ENCODE results near the gene HEMK1.

The HEMK1 gene

DNA sequence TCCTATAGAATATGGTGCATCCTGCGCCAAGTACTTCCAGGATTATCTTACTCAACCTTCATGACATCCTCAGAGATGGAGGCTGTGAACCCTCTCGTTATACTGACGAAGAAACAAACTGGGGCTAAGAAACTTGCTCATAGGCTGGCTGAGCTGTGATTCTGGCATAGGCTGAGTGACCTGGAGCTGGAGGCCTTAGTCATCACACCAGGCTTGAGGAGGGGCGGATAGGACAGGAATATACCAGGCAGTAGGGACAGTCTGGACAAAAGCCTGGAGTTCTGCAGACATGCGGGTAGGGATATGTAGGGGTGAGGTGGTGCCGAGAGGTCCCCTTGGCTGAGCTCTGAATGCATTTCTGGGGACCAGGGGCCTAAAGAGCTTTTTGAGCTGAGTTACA lies 18.1 kb downstream of the HEMK1 start:
- H3K27ac ChIP-seq = no peak overlapping the region
- TF ChIP-seq, protein P1, sequence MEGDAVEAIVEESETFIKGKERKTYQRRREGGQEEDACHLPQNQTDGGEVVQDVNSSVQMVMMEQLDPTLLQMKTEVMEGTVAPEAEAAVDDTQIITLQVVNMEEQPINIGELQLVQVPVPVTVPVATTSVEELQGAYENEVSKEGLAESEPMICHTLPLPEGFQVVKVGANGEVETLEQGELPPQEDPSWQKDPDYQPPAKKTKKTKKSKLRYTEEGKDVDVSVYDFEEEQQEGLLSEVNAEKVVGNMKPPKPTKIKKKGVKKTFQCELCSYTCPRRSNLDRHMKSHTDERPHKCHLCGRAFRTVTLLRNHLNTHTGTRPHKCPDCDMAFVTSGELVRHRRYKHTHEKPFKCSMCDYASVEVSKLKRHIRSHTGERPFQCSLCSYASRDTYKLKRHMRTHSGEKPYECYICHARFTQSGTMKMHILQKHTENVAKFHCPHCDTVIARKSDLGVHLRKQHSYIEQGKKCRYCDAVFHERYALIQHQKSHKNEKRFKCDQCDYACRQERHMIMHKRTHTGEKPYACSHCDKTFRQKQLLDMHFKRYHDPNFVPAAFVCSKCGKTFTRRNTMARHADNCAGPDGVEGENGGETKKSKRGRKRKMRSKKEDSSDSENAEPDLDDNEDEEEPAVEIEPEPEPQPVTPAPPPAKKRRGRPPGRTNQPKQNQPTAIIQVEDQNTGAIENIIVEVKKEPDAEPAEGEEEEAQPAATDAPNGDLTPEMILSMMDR (conservative IDR thresholded peaks at IDR 0.05) = no peak

DNA sequence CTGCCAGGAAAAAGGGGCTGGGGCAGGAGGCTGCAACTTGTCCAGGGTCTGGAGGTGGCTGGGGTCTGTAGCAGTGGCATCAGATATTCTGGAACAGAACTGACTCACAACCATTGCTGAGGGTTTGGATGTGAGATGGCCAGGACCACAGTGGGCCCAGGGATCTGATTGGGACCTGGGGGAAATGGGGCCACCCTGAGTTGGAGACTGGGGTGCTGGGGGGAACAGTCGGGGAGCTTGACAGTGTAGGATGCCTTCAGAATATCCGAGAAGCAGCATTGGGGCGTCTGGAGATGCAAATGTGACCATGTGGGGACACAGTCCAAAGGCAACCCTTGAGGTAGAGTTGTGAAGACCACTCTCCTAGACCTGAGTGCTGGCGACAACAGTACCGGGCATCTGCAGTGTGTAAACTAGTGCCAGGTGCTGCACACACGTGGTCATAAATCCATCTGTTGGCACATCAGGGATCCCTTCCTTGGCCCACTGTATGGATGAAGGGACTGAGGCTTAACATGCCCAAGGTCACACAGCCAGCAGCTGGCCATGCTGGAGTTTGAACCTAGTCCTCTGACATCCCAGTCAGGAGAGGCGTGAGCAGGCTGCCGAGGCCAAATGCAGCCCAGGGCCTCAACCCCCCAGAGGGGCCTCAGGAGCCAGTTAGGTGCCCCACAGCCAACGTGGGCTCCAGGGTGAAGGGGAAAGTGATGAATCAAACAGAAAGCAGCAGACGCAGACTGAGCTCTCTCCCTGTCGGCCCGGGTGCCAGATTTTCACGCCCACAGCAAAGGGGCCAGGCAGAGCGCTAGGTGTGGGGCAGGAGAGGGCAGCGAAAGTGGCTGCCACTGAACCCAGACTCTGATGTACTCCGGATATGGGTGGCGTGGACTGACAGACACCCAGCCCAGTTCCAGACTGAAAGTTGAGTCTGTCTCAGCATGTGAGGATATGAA lies 18.8 kb downstream of the HEMK1 start:
- no peak overlapping the region for H3K27ac ChIP-seq
- TF ChIP-seq, protein P1 (conservative IDR thresholded peaks at IDR 0.05) = no peak

DNA sequence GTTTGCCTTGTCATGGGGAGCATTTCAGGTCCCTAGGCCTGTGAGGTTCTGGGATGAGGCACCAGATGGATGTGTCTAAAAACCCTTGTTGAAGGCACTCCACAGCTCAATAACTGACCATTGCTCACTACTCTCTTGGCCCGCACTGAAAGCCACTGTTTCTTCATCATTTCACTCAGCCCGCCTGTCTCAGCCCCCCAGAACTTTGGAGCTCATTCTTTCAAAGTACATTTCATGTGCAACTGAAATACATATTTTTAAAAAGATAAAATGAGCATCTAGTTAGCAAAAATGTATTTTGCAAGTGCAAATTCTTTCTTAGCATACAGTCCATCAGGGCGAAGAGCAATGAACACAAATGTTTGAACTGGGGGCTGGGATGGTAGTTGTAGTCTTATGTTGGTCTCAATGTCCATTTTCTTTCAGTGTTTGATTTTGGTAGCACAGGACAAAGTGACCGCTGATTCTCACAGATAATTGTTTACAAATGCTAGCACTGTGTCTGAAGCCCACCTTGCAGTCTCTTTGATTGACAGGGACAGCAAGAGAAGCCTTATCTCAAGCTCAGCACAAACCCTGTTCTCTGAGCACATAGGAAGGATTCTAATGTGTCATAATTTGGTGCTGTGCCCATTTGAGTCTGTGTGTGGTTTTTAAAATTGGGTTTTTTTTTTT lies 19.6 kb downstream of the HEMK1 start:
- TF ChIP-seq, protein P1 (conservative IDR thresholded peaks at IDR 0.05) = no peak
- no peak overlapping the region for H3K27ac ChIP-seq

DNA sequence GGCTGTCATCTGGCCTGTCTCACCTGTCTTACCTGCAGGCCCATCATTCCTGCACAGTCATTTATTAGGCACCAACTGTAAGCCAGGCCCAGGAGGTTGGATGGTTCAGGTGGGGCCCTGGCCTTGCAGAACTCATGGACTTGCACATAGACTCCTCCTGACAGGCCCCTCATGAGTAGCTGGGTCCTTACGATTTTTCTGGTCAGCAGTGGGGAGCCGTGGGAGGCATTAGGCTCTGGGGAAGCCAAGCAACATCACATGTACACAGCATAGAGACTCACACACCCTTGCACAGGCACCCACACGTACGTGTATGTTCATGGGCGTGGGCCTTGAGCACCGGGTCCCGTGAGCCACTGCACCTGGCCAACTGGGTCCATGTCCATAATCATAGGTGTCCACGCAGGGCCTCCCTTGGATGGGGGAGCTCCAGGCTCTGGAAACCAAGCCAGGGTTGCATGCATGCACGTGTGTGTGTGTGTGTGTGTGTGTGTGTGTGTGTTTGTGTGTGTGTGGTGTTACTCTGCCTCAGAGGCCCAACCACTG lies 21.9 kb downstream of the HEMK1 start:
- TF ChIP-seq, protein P1 (conservative IDR thresholded peaks at IDR 0.05) = no peak
- no peak overlapping the region for H3K27ac ChIP-seq

DNA sequence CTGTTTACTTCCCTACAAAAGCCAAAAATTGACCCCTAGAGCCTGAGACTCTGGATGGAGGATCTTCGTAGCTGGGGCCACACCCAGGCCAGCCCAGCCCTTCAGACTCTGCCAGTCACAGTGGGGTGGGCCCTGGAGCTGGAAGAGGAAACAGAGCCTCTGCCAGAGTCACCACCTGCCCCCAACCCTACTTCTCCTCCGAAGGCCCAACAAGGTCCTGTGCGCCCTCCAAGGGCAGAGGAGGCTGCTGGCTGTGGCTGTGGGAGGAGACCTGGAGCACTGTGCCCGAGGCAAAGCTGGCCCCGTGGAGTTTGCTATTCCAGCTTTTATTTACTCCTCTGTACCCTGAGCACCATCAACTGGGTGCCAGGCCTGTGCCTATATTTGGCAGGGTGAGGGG lies 23.2 kb downstream of the HEMK1 start:
- no peak overlapping the region for H3K27ac ChIP-seq
- TF ChIP-seq, protein P1 (conservative IDR thresholded peaks at IDR 0.05) = no peak

DNA sequence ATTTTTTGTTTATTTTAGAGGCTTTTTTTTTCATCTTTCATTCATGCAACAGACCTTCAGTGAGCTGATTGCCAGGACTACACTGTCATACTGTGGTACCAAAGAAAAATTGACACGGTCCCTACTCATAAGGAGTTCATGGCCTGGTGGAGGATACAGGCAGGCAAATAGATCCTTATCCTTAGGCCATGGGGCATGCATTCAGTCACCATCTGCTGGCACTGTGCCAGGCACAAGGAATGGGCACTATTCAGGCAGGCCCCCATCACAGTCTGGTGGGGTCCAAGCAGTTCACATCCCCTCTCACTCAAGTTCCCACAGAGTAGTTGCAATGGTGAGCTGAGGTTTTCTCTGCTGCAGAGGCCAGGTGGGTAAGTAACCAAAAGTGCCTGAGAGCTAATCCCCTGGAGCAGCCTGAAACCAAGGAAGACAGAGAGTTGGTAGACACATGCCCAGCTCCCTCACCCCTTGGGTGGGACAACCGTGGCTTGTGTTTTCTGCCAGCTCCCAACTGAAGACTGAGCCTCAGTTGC lies 25.0 kb downstream of the HEMK1 start:
- TF ChIP-seq, protein P1 (conservative IDR thresholded peaks at IDR 0.05) = no peak
- no peak overlapping the region for H3K27ac ChIP-seq
